Memory B cell (primary cell): ENCODE data around the gene FAM114A1.
A peak's percentile ranks its signal among the peaks of the same experiment; 100 is the strongest.
"Not testable (repeated sequence)": the region's sequence is repeated elsewhere in the genome, so short reads cannot be mapped to it uniquely, and the experiment has no call there.

ENCODE experiments used
- ATAC-seq: fragments of 150-1000 bp; cut with Tn5 transposase; 2 replicates; pipeline ENCODE4 v1.10.0; 2021; ENCODE audit warnings: low read depth, mild to moderate bottlenecking, moderate library complexity
- DNase-seq, 2 donors: peaks; one replicate each; pipeline ENCODE4 v3.0.0; 2022; ENCODE audit warnings: low spot score in 2 of 2
- H3K27ac Mint-ChIP-seq: one replicate; pipeline ENCODE4 v1.8.0; 2022; ENCODE audit warnings: mild to moderate bottlenecking, moderate library complexity, mixed read lengths
- H3K27me3 Mint-ChIP-seq: one replicate; pipeline ENCODE4 v1.8.0; 2022; ENCODE audit warnings: mixed read lengths
- H3K36me3 Mint-ChIP-seq: one replicate; pipeline ENCODE4 v1.8.0; 2022; ENCODE audit warnings: mild to moderate bottlenecking, mixed read lengths
- H3K4me1 Mint-ChIP-seq: one replicate; pipeline ENCODE4 v1.8.0; 2022; ENCODE audit warnings: mixed read lengths
- H3K4me3 Mint-ChIP-seq: one replicate; pipeline ENCODE4 v1.8.0; 2022; ENCODE audit warnings: mild to moderate bottlenecking, moderate library complexity, mixed read lengths
- H3K9me3 Mint-ChIP-seq: one replicate; pipeline ENCODE4 v1.8.0; 2022; ENCODE audit warnings: mixed read lengths

The FAM114A1 gene

GRCh38 chr4:38959248-38959647, 91.6 kb downstream of the FAM114A1 start:
- not testable (repeated sequence) for H3K36me3 Mint-ChIP-seq, DNase-seq, H3K4me1 Mint-ChIP-seq, ATAC-seq, H3K27ac Mint-ChIP-seq, H3K27me3 Mint-ChIP-seq, H3K9me3 Mint-ChIP-seq, H3K4me3 Mint-ChIP-seq

GRCh38 chr4:38964942-38965775, 97.6 kb downstream of the FAM114A1 start:
- Mint-ChIP-seq H3K4me1 (peaks cover 11% of the 10 kb centered on the region), H3K36me3 (peaks cover 43% of the 10 kb centered on the region), H3K9me3 (peaks cover 7% of the 10 kb centered on the region), H3K27ac (no peak overlapping the region), H3K27me3 (no peaks in the 10 kb centered on the region), H3K4me3 (no peak overlapping the region)
- DNase-seq (no peak), ATAC-seq (no peak)

GRCh38 chr4:38965866-38966265, 98.3 kb downstream of the FAM114A1 start:
- peak overlapping the region; percentile 56 for H3K27ac Mint-ChIP-seq

GRCh38 chr4:38967260-38968095, 99.9 kb downstream of the FAM114A1 start:
- no peaks in the 10 kb centered on the region for H3K9me3 Mint-ChIP-seq
- ATAC-seq (no peak), DNase-seq (no peak)
- peaks cover 11% of the 10 kb centered on the region for H3K4me1 Mint-ChIP-seq
- peak overlapping the region; percentile 42 for H3K27ac Mint-ChIP-seq
- peaks cover 51% of the 10 kb centered on the region for H3K36me3 Mint-ChIP-seq
- no peaks in the 10 kb centered on the region for H3K27me3 Mint-ChIP-seq
- H3K4me3 Mint-ChIP-seq, result no peak overlapping the region

More at GRCh38 chr4:38965866-38966265, 98.3 kb downstream of the FAM114A1 start:
- Mint-ChIP-seq H3K36me3 (peaks cover 50% of the 10 kb centered on the region), H3K4me3 (no peak overlapping the region), H3K27me3 (no peaks in the 10 kb centered on the region), H3K4me1 (peaks cover 11% of the 10 kb centered on the region), H3K9me3 (peaks cover 7% of the 10 kb centered on the region)
- DNase-seq (no peak), ATAC-seq (no peak)

- ATAC-seq (no peak), DNase-seq (no peak)
- no peaks in the 10 kb centered on the region for H3K9me3 Mint-ChIP-seq
- H3K27me3 Mint-ChIP-seq, result no peaks in the 10 kb centered on the region
- H3K36me3 Mint-ChIP-seq, result peaks cover 49% of the 10 kb centered on the region
- H3K27ac Mint-ChIP-seq, result peak overlapping the region; percentile 42
- peaks cover 5% of the 10 kb centered on the region for H3K4me1 Mint-ChIP-seq
- H3K4me3 Mint-ChIP-seq, result no peak overlapping the region
Observed at GRCh38 chr4:38968668-38969067, 101.1 kb downstream of the FAM114A1 start.

GRCh38 chr4:38976308-38976707, 108.7 kb downstream of the FAM114A1 start:
- H3K9me3 Mint-ChIP-seq, result no peaks in the 10 kb centered on the region
- DNase-seq (no peak), ATAC-seq (no peak)
- no peak overlapping the region for H3K4me3 Mint-ChIP-seq
- H3K4me1 Mint-ChIP-seq, result peaks cover 4% of the 10 kb centered on the region
- H3K27me3 Mint-ChIP-seq, result no peaks in the 10 kb centered on the region
- peaks cover 11% of the 10 kb centered on the region for H3K36me3 Mint-ChIP-seq
- H3K27ac Mint-ChIP-seq, result no peak overlapping the region

GRCh38 chr4:38979081-38979480, 111.5 kb downstream of the FAM114A1 start:
- H3K27ac Mint-ChIP-seq, result no peak overlapping the region
- peaks cover 10% of the 10 kb centered on the region for H3K4me1 Mint-ChIP-seq

GRCh38 chr4:38979511-38980230, 112.1 kb downstream of the FAM114A1 start:
- Mint-ChIP-seq H3K27ac (no peak overlapping the region), H3K4me1 (peaks cover 15% of the 10 kb centered on the region), H3K36me3 (peaks cover 36% of the 10 kb centered on the region), H3K4me3 (no peak overlapping the region), H3K27me3 (no peaks in the 10 kb centered on the region), H3K9me3 (no peaks in the 10 kb centered on the region)
- DNase-seq (no peak), ATAC-seq (no peak)

More at GRCh38 chr4:38979081-38979480, 111.5 kb downstream of the FAM114A1 start:
- no peaks in the 10 kb centered on the region for H3K9me3 Mint-ChIP-seq
- no peaks in the 10 kb centered on the region for H3K27me3 Mint-ChIP-seq
- H3K36me3 Mint-ChIP-seq, result peaks cover 32% of the 10 kb centered on the region
- no peak overlapping the region for H3K4me3 Mint-ChIP-seq
- ATAC-seq (no peak), DNase-seq (no peak)

- Mint-ChIP-seq H3K9me3 (no peaks in the 10 kb centered on the region), H3K36me3 (peaks cover 36% of the 10 kb centered on the region), H3K27me3 (no peaks in the 10 kb centered on the region), H3K27ac (peak overlapping the region; percentile 11), H3K4me3 (no peak overlapping the region), H3K4me1 (peaks cover 23% of the 10 kb centered on the region)
- no peak for DNase-seq
- no peak for ATAC-seq
Observed at GRCh38 chr4:38980903-38981676, 113.5 kb downstream of the FAM114A1 start.

- Mint-ChIP-seq H3K36me3 (peaks cover 36% of the 10 kb centered on the region), H3K27me3 (no peaks in the 10 kb centered on the region), H3K4me3 (no peak overlapping the region), H3K9me3 (no peaks in the 10 kb centered on the region), H3K27ac (peak overlapping the region; percentile 55), H3K4me1 (peaks cover 32% of the 10 kb centered on the region)
- DNase-seq (no peak), ATAC-seq (no peak)
Observed at GRCh38 chr4:38982361-38983095, 114.9 kb downstream of the FAM114A1 start.

GRCh38 chr4:38983291-38983690, 115.7 kb downstream of the FAM114A1 start:
- H3K36me3 Mint-ChIP-seq, result peaks cover 40% of the 10 kb centered on the region
- no peaks in the 10 kb centered on the region for H3K27me3 Mint-ChIP-seq
- ATAC-seq, result no peak

GRCh38 chr4:38983787-38984598, 116.4 kb downstream of the FAM114A1 start:
- peaks cover 40% of the 10 kb centered on the region for H3K4me1 Mint-ChIP-seq
- no peaks in the 10 kb centered on the region for H3K27me3 Mint-ChIP-seq
- ATAC-seq (no peak), DNase-seq (no peak)
- H3K36me3 Mint-ChIP-seq, result peaks cover 45% of the 10 kb centered on the region
- H3K27ac Mint-ChIP-seq, result peak overlapping the region; percentile 98
- no peak overlapping the region for H3K4me3 Mint-ChIP-seq
- peaks cover 3% of the 10 kb centered on the region for H3K9me3 Mint-ChIP-seq

More at GRCh38 chr4:38983291-38983690, 115.7 kb downstream of the FAM114A1 start:
- peak overlapping the region; percentile 98 for H3K27ac Mint-ChIP-seq
- H3K4me3 Mint-ChIP-seq, result no peak overlapping the region
- no peak for DNase-seq
- H3K9me3 Mint-ChIP-seq, result no peaks in the 10 kb centered on the region
- peaks cover 36% of the 10 kb centered on the region for H3K4me1 Mint-ChIP-seq
